LNCaP clone FGC (cell line): ENCODE measurements around the gene RSPH10B.
A peak's percentile ranks its signal among the peaks of the same experiment; 100 is the strongest.
"Not testable (repeated sequence)": the region's sequence is repeated elsewhere in the genome, so short reads cannot be mapped to it uniquely, and the experiment has no call there.

Source experiments
- DNase-seq: peaks from one replicate; pipeline ENCODE4 v3.0.0-alpha.2; 2011; ENCODE audit warnings: low read depth
- H3K4me3 ChIP-seq: 2 replicates; pipeline ENCODE4 v1.5.1; 2011; ENCODE audit warnings: mild to moderate bottlenecking, low read depth, low read length, control low read depth
- TF ChIP-seq, protein P1 (sequence below): IDR thresholded peaks from 2 replicates; pipeline ENCODE4 v1.5.1; 2012; ENCODE audit warnings: mild to moderate bottlenecking; ENCODE audit not compliant: control insufficient read depth, insufficient read depth; ENCODE audit errors: extremely low read depth

The RSPH10B gene

DNA sequence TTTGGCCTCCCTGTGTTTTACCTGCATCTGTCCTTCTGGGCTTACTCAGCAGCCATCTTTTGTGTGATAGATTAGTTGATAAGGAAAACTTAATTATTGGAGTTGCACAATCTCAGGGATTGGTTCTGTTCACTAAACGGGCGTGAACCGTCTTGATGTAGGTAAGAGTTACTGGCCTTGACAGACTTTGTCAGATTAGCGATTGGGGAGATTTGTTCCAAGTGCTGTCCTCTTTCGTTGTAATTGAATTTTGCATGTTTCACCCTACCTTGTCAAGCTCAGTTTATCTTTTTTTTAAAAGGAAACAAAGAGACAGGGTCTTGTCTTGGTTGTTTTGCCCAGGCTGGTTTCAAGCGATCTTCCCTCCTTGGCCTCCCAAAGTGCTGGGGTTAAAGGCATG is 67.5 kb downstream of the RSPH10B start:
- H3K4me3 ChIP-seq, DNase-seq: not testable (repeated sequence)

DNA sequence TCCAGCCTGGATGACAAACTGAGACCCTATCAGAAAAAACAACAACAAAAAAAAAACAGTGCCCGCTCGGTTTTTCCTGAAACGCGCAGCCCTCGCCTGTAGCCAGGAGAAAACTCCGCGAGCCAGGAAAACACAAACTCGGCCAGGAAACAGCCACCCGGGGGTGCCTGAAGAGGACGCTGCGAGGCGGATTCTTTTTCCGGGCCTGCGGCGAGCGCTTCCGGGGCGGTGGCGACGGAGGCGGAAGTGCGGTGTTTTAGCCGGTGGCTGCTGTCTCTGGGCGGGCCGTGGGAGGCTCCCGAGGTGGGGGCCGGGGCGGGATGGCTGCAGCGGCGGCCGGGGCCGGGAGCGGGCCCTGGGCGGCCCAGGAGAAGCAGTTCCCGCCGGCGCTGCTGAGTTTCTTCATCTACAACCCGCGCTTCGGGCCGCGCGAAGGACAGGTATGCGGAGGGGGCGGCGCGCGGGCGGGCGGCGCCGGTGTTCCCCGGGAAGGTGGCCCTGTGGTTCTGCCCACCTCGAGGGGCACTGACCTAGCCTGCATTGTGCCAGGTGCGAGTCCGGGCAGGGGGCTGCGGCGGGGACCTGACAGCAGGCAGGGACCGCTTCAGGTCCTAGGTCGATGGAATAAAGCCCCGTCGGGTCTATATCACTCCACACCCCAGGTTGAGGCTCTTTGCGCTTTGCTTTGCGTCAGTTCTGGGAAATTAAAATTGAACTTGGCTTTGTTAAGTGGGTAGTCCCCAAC is 71.8 kb downstream of the RSPH10B start, which contains the start of gene CCZ1:
CCZ1 (plus strand) TSS at position 254 of the 745 bp plus-strand sequence; CDS start at position 321, 67 bp downstream.
- H3K4me3 ChIP-seq = peak within 1 kb of the TSS; percentile 45
- peak; percentile 8 for DNase-seq
- TF ChIP-seq, protein P1, sequence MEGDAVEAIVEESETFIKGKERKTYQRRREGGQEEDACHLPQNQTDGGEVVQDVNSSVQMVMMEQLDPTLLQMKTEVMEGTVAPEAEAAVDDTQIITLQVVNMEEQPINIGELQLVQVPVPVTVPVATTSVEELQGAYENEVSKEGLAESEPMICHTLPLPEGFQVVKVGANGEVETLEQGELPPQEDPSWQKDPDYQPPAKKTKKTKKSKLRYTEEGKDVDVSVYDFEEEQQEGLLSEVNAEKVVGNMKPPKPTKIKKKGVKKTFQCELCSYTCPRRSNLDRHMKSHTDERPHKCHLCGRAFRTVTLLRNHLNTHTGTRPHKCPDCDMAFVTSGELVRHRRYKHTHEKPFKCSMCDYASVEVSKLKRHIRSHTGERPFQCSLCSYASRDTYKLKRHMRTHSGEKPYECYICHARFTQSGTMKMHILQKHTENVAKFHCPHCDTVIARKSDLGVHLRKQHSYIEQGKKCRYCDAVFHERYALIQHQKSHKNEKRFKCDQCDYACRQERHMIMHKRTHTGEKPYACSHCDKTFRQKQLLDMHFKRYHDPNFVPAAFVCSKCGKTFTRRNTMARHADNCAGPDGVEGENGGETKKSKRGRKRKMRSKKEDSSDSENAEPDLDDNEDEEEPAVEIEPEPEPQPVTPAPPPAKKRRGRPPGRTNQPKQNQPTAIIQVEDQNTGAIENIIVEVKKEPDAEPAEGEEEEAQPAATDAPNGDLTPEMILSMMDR = peak; percentile 35

- DNase-seq, H3K4me3 ChIP-seq: not testable (repeated sequence)
These were observed 73.0 kb downstream of the RSPH10B start for GRCh38 chr7:5897369-5897919.

DNA sequence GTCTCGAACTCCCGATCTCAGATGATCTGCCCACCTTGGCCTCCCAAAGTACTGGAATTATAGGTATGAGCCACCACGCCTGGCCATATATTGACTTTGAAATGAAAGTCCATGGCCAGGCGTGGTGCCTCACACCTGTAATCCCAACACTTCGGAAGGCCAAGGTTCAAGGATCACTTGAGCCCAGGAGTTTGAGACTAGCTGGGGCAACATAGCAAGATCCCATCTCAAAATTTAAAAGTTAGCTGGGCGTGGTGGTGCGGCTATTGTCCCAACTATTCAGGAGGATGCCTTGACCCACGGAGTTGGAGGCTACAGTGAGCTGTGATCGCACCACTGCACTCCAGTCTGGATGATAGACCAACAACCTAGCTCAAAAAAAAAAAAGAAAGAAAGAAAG is 78.0 kb downstream of the RSPH10B start:
- no peak overlapping the region for H3K4me3 ChIP-seq
- TF ChIP-seq, protein P1 = no peak
- DNase-seq = no peak

DNA sequence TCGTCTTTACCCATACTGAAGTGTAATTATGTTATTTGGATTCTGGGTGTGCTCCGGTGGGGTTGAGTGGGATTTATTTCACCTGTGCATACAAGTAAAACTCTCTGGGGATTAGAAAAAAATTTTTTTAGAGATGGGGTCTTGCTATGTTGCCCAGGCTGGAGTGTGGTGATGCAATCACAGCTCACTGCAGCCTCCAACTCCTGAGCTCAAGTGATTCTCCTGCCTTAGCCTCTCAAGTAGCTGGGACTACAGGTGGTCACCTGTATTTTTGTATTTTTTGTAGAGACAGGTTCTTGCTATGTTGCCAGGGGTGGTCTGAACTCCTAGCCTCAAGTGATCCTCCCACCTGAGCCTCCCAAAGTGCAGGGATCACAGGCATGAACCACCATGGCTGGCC is 80.2 kb downstream of the RSPH10B start:
- not testable (repeated sequence) for H3K4me3 ChIP-seq, DNase-seq

- not testable (repeated sequence) for DNase-seq, H3K4me3 ChIP-seq
These were observed 82.5 kb downstream of the RSPH10B start for GRCh38 chr7:5888021-5888420.

GRCh38 chr7:5884431-5884830 is 86.1 kb downstream of the RSPH10B start:
- H3K4me3 ChIP-seq, DNase-seq: not testable (repeated sequence)

- H3K4me3 ChIP-seq, DNase-seq: not testable (repeated sequence)
These were observed 90.4 kb downstream of the RSPH10B start for GRCh38 chr7:5880106-5880505.

DNA sequence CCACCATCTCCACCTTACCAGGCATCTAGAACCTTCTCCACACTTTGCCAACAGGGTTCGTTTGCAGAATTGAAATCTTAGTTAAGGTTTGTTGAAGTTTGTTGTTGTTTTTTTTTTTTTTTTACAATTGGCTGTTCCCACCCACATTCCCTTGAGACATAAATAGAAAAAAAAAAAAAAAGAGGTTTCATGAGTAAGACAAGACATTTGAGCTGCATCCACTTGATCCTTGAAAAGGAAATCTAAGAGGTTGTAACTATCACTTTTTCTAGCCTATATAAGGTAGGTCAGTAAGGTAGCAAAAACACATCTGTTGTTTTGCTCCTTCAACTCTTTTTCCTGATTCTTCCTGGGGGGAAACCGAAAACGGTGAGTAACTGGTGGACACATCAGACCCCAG is 90.9 kb downstream of the RSPH10B start:
- not testable (repeated sequence) for DNase-seq, H3K4me3 ChIP-seq
